HepG2 (cell line): Measurements from ENCODE around the gene RAD54L. TPM values are rescaled to one million over a fixed set of nuclear protein-coding genes. Genes with fewer than 3 reads are reported as not detected.
A peak's percentile ranks its signal among the peaks of the same experiment; 100 is the strongest.

Experiments used
- CBFB ChIP-seq: sonication (generic); formaldehyde crosslinking; IDR thresholded peaks from 2 replicates; pipeline ENCODE4 v1.4.0; 2020; ENCODE audit warnings: missing genetic modification reagents
- CCAR2 ChIP-seq: fragments of 200-400 bp; formaldehyde crosslinking; optimal IDR thresholded peaks from 2 replicates; pipeline ENCODE3; 2018; ENCODE audit warnings: low read depth, mild to moderate bottlenecking, low read length, moderate library complexity
- ETV5 ChIP-seq: IDR thresholded peaks from 2 replicates; pipeline ENCODE4 v1.6.1; 2018; ENCODE audit warnings: missing biosample characterization, missing genetic modification reagents, inconsistent platforms, borderline replicate concordance
- FOXP4 ChIP-seq: sonication (generic); formaldehyde crosslinking; IDR thresholded peaks from 2 replicates; pipeline ENCODE4 v1.4.0; 2020; ENCODE audit warnings: missing genetic modification reagents
- MTA1 ChIP-seq: sonication (generic); formaldehyde crosslinking; IDR thresholded peaks from 2 replicates; pipeline ENCODE4 v1.4.0; 2020; ENCODE audit warnings: missing genetic modification reagents, mild to moderate bottlenecking, borderline replicate concordance
- MTA3 ChIP-seq: sonication (generic); formaldehyde crosslinking; IDR thresholded peaks from 2 replicates; pipeline ENCODE4 v1.4.0; 2020; ENCODE audit warnings: missing genetic modification reagents
- MXD1 ChIP-seq: sonication (generic); formaldehyde crosslinking; IDR thresholded peaks from 2 replicates; pipeline ENCODE4 v1.4.0; 2020; ENCODE audit warnings: mild to moderate bottlenecking, missing genetic modification reagents
- ZNF3 ChIP-seq: IDR thresholded peaks from 2 replicates; pipeline ENCODE4 v1.7.0; 2017; ENCODE audit warnings: inconsistent platforms
- ZNF546 ChIP-seq: sonication (generic); formaldehyde crosslinking; conservative IDR thresholded peaks from 2 replicates; pipeline ENCODE4 v1.8.1; 2023; ENCODE audit warnings: mild to moderate bottlenecking, missing genetic modification reagents
- ZNF773 ChIP-seq: sonication (generic); formaldehyde crosslinking; IDR thresholded peaks from 2 replicates; pipeline ENCODE4 v1.4.0; 2020; ENCODE audit warnings: missing genetic modification reagents, borderline replicate concordance
- ZUFSP ChIP-seq: sonication (generic); formaldehyde crosslinking; IDR thresholded peaks from 2 replicates; pipeline ENCODE4 v1.9.0; 2021; ENCODE audit warnings: missing genetic modification reagents, mild to moderate bottlenecking, borderline replicate concordance
- polyA plus RNA-seq, 8 experiments: library from polyadenylated mRNA; depleted of rRNA in 3 of 8; stranded (reverse) in 7 of 8; unstranded in 1 of 8; fragments of >200 nt; fragmentation: Illumina TruSeq in 4 of 8; extraction: Trizol in 4 of 8; gene quantifications; 2 replicates each; pipeline versions ENCODE4 v1.2.1 to v1.2.3, GENCODE V29; 2011 to 2016; ENCODE audit warnings: low read depth in 4 of 8, missing spikeins in 1 of 8, mixed read lengths in 1 of 8; ENCODE audit not compliant: insufficient read depth in 1 of 8
- total RNA-seq, 5 experiments: library from RNA; depleted of rRNA; stranded (reverse); fragments of >200 nt; fragmentation: Illumina TruSeq; extraction: Trizol; gene quantifications; 2 replicates each; pipeline ENCODE4 v1.2.3, GENCODE V29; 2016; ENCODE audit warnings: low read depth in 1 of 5
- TF ChIP-seq, protein P1 (sequence below): sonication (generic); formaldehyde crosslinking; IDR thresholded peaks from 2 replicates; pipeline ENCODE4 v1.5.0; 2020; ENCODE audit warnings: mild to moderate bottlenecking, missing genetic modification reagents, moderate library complexity
- TF ChIP-seq, protein P2 (sequence below): IDR thresholded peaks from 2 replicates; pipeline ENCODE4 v1.6.1; 2016; ENCODE audit warnings: mild to moderate bottlenecking
- TF ChIP-seq, protein P3 (sequence below): sonication (generic); formaldehyde crosslinking; IDR thresholded peaks from 2 replicates; pipeline ENCODE4 v1.8.1; 2023; ENCODE audit warnings: missing genetic modification reagents, inconsistent platforms, borderline replicate concordance
- TF ChIP-seq, protein P4 (sequence below): sonication (generic); formaldehyde crosslinking; IDR thresholded peaks from 2 replicates; pipeline ENCODE4 v1.5.1; 2020; ENCODE audit warnings: mild to moderate bottlenecking, missing genetic modification reagents, moderate library complexity

RAD54L gene
- total and polyA plus RNA-seq, 2 of the 13 experiments (the other 11 are each of a cell fraction or from before 2014, with no cell fraction given) = 10.2 to 30.0 TPM

GRCh38 chr1:46247436-46248121 is at the start of gene RAD54L (continued):
- TF ChIP-seq FOXP4 (CRISPR knock-in tag) = peak; percentile 46
- TF ChIP-seq ZNF546 = peak; percentile 70; the same call in 1 of the 2 replicates
- TF ChIP-seq ZNF773 (CRISPR knock-in tag) = 0 out of 2 replicates have a peak, but pooled peaks have one; percentile 50
- TF ChIP-seq MTA3 (CRISPR knock-in tag) = no peak
- TF ChIP-seq, protein P1, sequence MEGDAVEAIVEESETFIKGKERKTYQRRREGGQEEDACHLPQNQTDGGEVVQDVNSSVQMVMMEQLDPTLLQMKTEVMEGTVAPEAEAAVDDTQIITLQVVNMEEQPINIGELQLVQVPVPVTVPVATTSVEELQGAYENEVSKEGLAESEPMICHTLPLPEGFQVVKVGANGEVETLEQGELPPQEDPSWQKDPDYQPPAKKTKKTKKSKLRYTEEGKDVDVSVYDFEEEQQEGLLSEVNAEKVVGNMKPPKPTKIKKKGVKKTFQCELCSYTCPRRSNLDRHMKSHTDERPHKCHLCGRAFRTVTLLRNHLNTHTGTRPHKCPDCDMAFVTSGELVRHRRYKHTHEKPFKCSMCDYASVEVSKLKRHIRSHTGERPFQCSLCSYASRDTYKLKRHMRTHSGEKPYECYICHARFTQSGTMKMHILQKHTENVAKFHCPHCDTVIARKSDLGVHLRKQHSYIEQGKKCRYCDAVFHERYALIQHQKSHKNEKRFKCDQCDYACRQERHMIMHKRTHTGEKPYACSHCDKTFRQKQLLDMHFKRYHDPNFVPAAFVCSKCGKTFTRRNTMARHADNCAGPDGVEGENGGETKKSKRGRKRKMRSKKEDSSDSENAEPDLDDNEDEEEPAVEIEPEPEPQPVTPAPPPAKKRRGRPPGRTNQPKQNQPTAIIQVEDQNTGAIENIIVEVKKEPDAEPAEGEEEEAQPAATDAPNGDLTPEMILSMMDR (CRISPR knock-in tag) = 0 out of 2 replicates have a peak, but pooled peaks have one; percentile 5
- TF ChIP-seq CCAR2 = no peak
- TF ChIP-seq, protein P2, sequence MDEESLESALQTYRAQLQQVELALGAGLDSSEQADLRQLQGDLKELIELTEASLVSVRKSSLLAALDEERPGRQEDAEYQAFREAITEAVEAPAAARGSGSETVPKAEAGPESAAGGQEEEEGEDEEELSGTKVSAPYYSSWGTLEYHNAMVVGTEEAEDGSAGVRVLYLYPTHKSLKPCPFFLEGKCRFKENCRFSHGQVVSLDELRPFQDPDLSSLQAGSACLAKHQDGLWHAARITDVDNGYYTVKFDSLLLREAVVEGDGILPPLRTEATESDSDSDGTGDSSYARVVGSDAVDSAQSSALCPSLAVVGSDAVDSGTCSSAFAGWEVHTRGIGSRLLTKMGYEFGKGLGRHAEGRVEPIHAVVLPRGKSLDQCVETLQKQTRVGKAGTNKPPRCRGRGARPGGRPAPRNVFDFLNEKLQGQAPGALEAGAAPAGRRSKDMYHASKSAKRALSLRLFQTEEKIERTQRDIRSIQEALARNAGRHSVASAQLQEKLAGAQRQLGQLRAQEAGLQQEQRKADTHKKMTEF = peak; percentile 80
- TF ChIP-seq CBFB (CRISPR knock-in tag) = peak; percentile 80
- TF ChIP-seq MXD1 = 0 out of 2 replicates have a peak, but pooled peaks have one; percentile 70
- no peak for TF ChIP-seq ZNF3 (CRISPR knock-in tag)
- TF ChIP-seq MTA1 (CRISPR knock-in tag) = no peak
- no peak for TF ChIP-seq ZUFSP (CRISPR knock-in tag)
- TF ChIP-seq, protein P3, sequence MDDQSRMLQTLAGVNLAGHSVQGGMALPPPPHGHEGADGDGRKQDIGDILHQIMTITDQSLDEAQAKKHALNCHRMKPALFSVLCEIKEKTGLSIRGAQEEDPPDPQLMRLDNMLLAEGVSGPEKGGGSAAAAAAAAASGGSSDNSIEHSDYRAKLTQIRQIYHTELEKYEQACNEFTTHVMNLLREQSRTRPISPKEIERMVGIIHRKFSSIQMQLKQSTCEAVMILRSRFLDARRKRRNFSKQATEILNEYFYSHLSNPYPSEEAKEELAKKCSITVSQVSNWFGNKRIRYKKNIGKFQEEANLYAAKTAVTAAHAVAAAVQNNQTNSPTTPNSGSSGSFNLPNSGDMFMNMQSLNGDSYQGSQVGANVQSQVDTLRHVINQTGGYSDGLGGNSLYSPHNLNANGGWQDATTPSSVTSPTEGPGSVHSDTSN (CRISPR knock-in tag) = peak; percentile 44; the same call in 1 of the 2 replicates
- TF ChIP-seq, protein P4, sequence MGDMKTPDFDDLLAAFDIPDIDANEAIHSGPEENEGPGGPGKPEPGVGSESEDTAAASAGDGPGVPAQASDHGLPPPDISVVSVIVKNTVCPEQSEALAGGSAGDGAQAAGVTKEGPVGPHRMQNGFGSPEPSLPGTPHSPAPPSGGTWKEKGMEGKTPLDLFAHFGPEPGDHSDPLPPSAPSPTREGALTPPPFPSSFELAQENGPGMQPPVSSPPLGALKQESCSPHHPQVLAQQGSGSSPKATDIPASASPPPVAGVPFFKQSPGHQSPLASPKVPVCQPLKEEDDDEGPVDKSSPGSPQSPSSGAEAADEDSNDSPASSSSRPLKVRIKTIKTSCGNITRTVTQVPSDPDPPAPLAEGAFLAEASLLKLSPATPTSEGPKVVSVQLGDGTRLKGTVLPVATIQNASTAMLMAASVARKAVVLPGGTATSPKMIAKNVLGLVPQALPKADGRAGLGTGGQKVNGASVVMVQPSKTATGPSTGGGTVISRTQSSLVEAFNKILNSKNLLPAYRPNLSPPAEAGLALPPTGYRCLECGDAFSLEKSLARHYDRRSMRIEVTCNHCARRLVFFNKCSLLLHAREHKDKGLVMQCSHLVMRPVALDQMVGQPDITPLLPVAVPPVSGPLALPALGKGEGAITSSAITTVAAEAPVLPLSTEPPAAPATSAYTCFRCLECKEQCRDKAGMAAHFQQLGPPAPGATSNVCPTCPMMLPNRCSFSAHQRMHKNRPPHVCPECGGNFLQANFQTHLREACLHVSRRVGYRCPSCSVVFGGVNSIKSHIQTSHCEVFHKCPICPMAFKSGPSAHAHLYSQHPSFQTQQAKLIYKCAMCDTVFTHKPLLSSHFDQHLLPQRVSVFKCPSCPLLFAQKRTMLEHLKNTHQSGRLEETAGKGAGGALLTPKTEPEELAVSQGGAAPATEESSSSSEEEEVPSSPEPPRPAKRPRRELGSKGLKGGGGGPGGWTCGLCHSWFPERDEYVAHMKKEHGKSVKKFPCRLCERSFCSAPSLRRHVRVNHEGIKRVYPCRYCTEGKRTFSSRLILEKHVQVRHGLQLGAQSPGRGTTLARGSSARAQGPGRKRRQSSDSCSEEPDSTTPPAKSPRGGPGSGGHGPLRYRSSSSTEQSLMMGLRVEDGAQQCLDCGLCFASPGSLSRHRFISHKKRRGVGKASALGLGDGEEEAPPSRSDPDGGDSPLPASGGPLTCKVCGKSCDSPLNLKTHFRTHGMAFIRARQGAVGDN (CRISPR knock-in tag) = peak; percentile 52; the same call in 1 of the 2 replicates
- peak; percentile 62 for TF ChIP-seq ETV5
